SK-N-MC (cell line): ENCODE data around the gene HPS5.

Experiments
- EZH2 ChIP-seq: fragments of 200-600 bp; sonication (generic); IDR thresholded peaks from one replicate; pipeline ENCODE4 v1.6.1; 2017; ENCODE audit warnings: antibody characterized with exemption
- FOXP2 ChIP-seq: optimal IDR thresholded peaks from 2 replicates; pipeline ENCODE3; 2011; ENCODE audit warnings: mild to moderate bottlenecking, moderate library complexity; ENCODE audit not compliant: insufficient read depth; ENCODE audit errors: extremely low read length, control extremely low read depth
- POLR2AphosphoS5 ChIP-seq: IDR thresholded peaks from 2 replicates; pipeline ENCODE4 v1.6.1; 2012; ENCODE audit warnings: mild to moderate bottlenecking, low read depth, low read length, borderline replicate concordance

DNA sequence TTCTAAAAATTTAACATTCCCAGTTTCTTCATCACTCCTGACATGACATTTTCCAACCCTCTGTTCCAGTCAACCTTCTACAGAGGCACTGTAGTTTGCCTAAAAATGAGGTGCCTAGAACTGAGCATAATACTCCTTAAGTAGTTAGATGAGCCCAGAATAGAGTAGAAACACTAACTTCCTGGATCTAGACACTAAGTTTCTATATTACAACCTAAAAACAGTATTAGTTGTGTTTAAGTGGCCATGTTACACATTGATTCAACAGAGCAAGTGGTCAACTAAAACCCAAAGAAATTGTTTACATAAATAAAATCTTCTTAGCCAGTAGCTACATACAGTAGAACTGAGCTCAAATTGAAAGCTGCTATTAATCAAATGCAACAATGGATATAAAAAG, 1.3 kb downstream of the HPS5 start:
- TF ChIP-seq POLR2AphosphoS5 (no peak), EZH2 (no peak), FOXP2 (no peak)
